CD8-positive, alpha-beta memory T cell (primary cell): ENCODE measurements around the gene FADS1. TPM values are rescaled to one million over a fixed set of nuclear protein-coding genes. Genes with fewer than 3 reads are reported as not detected.

Source experiments
- CTCF ChIA-PET: fragments of 350-600 bp; sonication (Branson Sonifier 250); formaldehyde crosslinking; loops from one replicate; lab custom pipeline; 2021; ENCODE audit warnings: antibody characterized with exemption; lab: Charles Lee
- POLR2A ChIA-PET: fragments of 350-600 bp; sonication (Branson Sonifier 250); formaldehyde crosslinking; loops from one replicate; lab custom pipeline; 2021; ENCODE audit warnings: antibody characterized with exemption; lab: Charles Lee
- DNase-seq, 5 donors: peaks; one replicate each; pipeline versions ENCODE4 v3.0.0 to v3.0.0-alpha.2; 2020 to 2022; ENCODE audit warnings: mixed read lengths in 1 of 5
- H3K27ac ChIP-seq: one replicate; pipeline ENCODE4 v1.7.0; 2013; ENCODE audit warnings: low read depth, mild to moderate bottlenecking, low read length, moderate library complexity
- H3K27me3 ChIP-seq: 2 replicates; pipeline ENCODE4 v1.7.0; 2013; ENCODE audit warnings: low read length, mild to moderate bottlenecking; ENCODE audit not compliant: insufficient read depth, poor library complexity, severe bottlenecking
- H3K36me3 ChIP-seq: 2 replicates; pipeline ENCODE4 v1.7.0; 2013; ENCODE audit warnings: mild to moderate bottlenecking, low read length, moderate library complexity; ENCODE audit not compliant: insufficient read depth
- H3K4me1 ChIP-seq: 2 replicates; pipeline ENCODE4 v1.7.0; 2013; ENCODE audit warnings: mild to moderate bottlenecking, low read length, moderate library complexity; ENCODE audit not compliant: insufficient read depth
- H3K4me3 ChIP-seq: 2 replicates; pipeline ENCODE4 v1.7.0; 2013; ENCODE audit warnings: mild to moderate bottlenecking, low read length
- H3K9me3 ChIP-seq: 2 replicates; pipeline ENCODE4 v1.7.0; 2013; ENCODE audit warnings: mild to moderate bottlenecking, low read length
- H3K27ac Mint-ChIP-seq, 8 donors: one replicate each; pipeline ENCODE4 v1.8.0; 2020 to 2021; ENCODE audit warnings: mixed read lengths in 8 of 8, mild to moderate bottlenecking in 6 of 8, inconsistent platforms in 3 of 8, moderate library complexity in 3 of 8
- H3K27me3 Mint-ChIP-seq, 2 donors: one replicate each; pipeline ENCODE4 v1.8.0; 2020 to 2021; ENCODE audit warnings: mixed read lengths in 2 of 2, mild to moderate bottlenecking in 1 of 2, moderate library complexity in 1 of 2
- H3K36me3 Mint-ChIP-seq, 3 donors: one replicate each; pipeline ENCODE4 v1.8.0; 2020 to 2021; ENCODE audit warnings: mixed read lengths in 3 of 3, inconsistent platforms in 1 of 3, mild to moderate bottlenecking in 1 of 3
- H3K4me1 Mint-ChIP-seq, 3 donors: one replicate each; pipeline ENCODE4 v1.8.0; 2020 to 2021; ENCODE audit warnings: mixed read lengths in 3 of 3, inconsistent platforms in 1 of 3, mild to moderate bottlenecking in 1 of 3
- H3K4me3 Mint-ChIP-seq, 7 donors: one replicate each; pipeline ENCODE4 v1.8.0; 2020 to 2021; ENCODE audit warnings: mixed read lengths in 7 of 7, mild to moderate bottlenecking in 6 of 7, moderate library complexity in 4 of 7, inconsistent platforms in 2 of 7
- H3K9me3 Mint-ChIP-seq, 5 donors: one replicate each; pipeline ENCODE4 v1.8.0; 2020 to 2022; ENCODE audit warnings: mixed read lengths in 5 of 5, mild to moderate bottlenecking in 3 of 5, moderate library complexity in 2 of 5, inconsistent platforms in 1 of 5
- polyA plus RNA-seq: library from polyadenylated mRNA; unstranded; fragments of 300-500 nt; fragmentation: Illumina TruSeq; gene quantifications from one replicate; pipeline ENCODE4 v1.2.3, GENCODE V29; 2021
- total RNA-seq, 2 experiments: library from RNA; stranded (reverse); gene quantifications; one replicate each; pipeline ENCODE4 v1.2.3, GENCODE V29; 2021

FADS1 gene
- total and polyA plus RNA-seq, 3 experiments from 2014 or later = 1.4 to 6.3 (median 6.3) TPM

GRCh38 chr11:61833926-61834277 is 17.1 kb upstream of the FADS1 start:
- H3K27ac ChIP-seq = peak overlapping the region; percentile 71
- Mint-ChIP-seq H3K4me1 (peaks cover 23 to 63% (median 34%) of the 10 kb centered on the region in 3 donors), H3K36me3 (no peaks in the 10 kb centered on the region), H3K9me3 (no peaks in the 10 kb centered on the region), H3K4me3 (peak overlapping the region in 4 of 7 donors; percentile 9 to 69 (median 56)), H3K27me3 (peaks cover 16 to 28% of the 10 kb centered on the region in 2 donors), H3K27ac (peak overlapping the region in 5 of 8 donors; percentile 18 to 98 (median 85))
- CTCF ChIA-PET = interaction anchor here (1.0 kb wide), 1 partner anchor 37 kb away, joined by 3 read pairs; no protein-coding TSS in a partner anchor
- no peaks in the 10 kb centered on the region for H3K36me3 ChIP-seq
- POLR2A ChIA-PET = interaction anchor here (1.4 kb wide), 1 partner anchor 18 kb away, joined by 3 read pairs; no protein-coding TSS in a partner anchor
- H3K9me3 ChIP-seq = no peaks in the 10 kb centered on the region
- H3K4me3 ChIP-seq = no peak overlapping the region
- peaks cover 32% of the 10 kb centered on the region for H3K4me1 ChIP-seq
- no peak for DNase-seq
- no peaks in the 10 kb centered on the region for H3K27me3 ChIP-seq

GRCh38 chr11:61833471-61833870 is 16.7 kb upstream of the FADS1 start:
- Mint-ChIP-seq H3K4me1 (peaks cover 25 to 63% (median 38%) of the 10 kb centered on the region in 3 donors), H3K4me3 (peak overlapping the region in 3 of 7 donors; percentile 9 to 69 (median 61)), H3K9me3 (no peaks in the 10 kb centered on the region), H3K36me3 (no peaks in the 10 kb centered on the region), H3K27ac (peak overlapping the region in 3 of 8 donors; percentile 73 to 98 (median 73)), H3K27me3 (peaks cover 18 to 30% of the 10 kb centered on the region in 2 donors)
- Histone ChIP-seq H3K4me1 (peaks cover 34% of the 10 kb centered on the region), H3K9me3 (no peaks in the 10 kb centered on the region), H3K27me3 (no peaks in the 10 kb centered on the region), H3K27ac (peak overlapping the region; percentile 71), H3K36me3 (no peaks in the 10 kb centered on the region), H3K4me3 (no peak overlapping the region)
- DNase-seq = no peak
- POLR2A ChIA-PET = no interaction called here
- CTCF ChIA-PET = no interaction called here

GRCh38 chr11:61832754-61833153 is 16.0 kb upstream of the FADS1 start:
- Histone ChIP-seq H3K36me3 (no peaks in the 10 kb centered on the region), H3K4me3 (no peak overlapping the region), H3K9me3 (no peaks in the 10 kb centered on the region), H3K27ac (no peak overlapping the region), H3K4me1 (peaks cover 34% of the 10 kb centered on the region), H3K27me3 (no peaks in the 10 kb centered on the region)
- no peaks in the 10 kb centered on the region for H3K36me3 Mint-ChIP-seq
- H3K27ac Mint-ChIP-seq = peak overlapping the region in 1 of 8 donors; percentile 74
- DNase-seq = no peak
- peaks cover 24 to 35% of the 10 kb centered on the region in 2 donors for H3K27me3 Mint-ChIP-seq
- peaks cover 26 to 63% (median 46%) of the 10 kb centered on the region in 3 donors for H3K4me1 Mint-ChIP-seq
- ChIA-PET POLR2A (no interaction called here), CTCF (no interaction called here)
- H3K9me3 Mint-ChIP-seq = no peaks in the 10 kb centered on the region
- no peak overlapping the region for H3K4me3 Mint-ChIP-seq

GRCh38 chr11:61832207-61832606 is 15.4 kb upstream of the FADS1 start:
- Histone ChIP-seq H3K9me3 (no peaks in the 10 kb centered on the region), H3K27ac (no peak overlapping the region), H3K4me3 (no peak overlapping the region), H3K36me3 (no peaks in the 10 kb centered on the region), H3K4me1 (peaks cover 34% of the 10 kb centered on the region), H3K27me3 (no peaks in the 10 kb centered on the region)
- Mint-ChIP-seq H3K27me3 (peaks cover 24 to 36% of the 10 kb centered on the region in 2 donors), H3K9me3 (no peaks in the 10 kb centered on the region), H3K4me1 (peaks cover 26 to 64% (median 48%) of the 10 kb centered on the region in 3 donors), H3K27ac (peak overlapping the region in 1 of 8 donors; percentile 31), H3K36me3 (no peaks in the 10 kb centered on the region), H3K4me3 (no peak overlapping the region)
- ChIA-PET POLR2A (no interaction called here), CTCF (no interaction called here)
- no peak for DNase-seq

GRCh38 chr11:61830237-61831105 is 13.7 kb upstream of the FADS1 start:
- no peaks in the 10 kb centered on the region for H3K27me3 ChIP-seq
- no peak overlapping the region for H3K4me3 ChIP-seq
- Mint-ChIP-seq H3K27ac (peak overlapping the region in 1 of 8 donors; percentile 41), H3K9me3 (no peaks in the 10 kb centered on the region), H3K36me3 (no peaks in the 10 kb centered on the region), H3K4me1 (peaks cover 22 to 71% (median 46%) of the 10 kb centered on the region in 3 donors), H3K4me3 (peak overlapping the region in 3 of 7 donors; percentile 13 to 54 (median 37)), H3K27me3 (peaks cover 31 to 51% of the 10 kb centered on the region in 2 donors)
- CTCF ChIA-PET = interaction anchor here (0.8 to 1.6 kb wide), 2 partner anchors 14 to 15 kb away, joined by 3 to 8 read pairs; partner anchors contain the start of gene FADS1
- H3K27ac ChIP-seq = no peak overlapping the region
- peaks cover 34% of the 10 kb centered on the region for H3K4me1 ChIP-seq
- DNase-seq = no peak
- H3K9me3 ChIP-seq = no peaks in the 10 kb centered on the region
- no peaks in the 10 kb centered on the region for H3K36me3 ChIP-seq
- POLR2A ChIA-PET = no interaction called here

- no peak overlapping the region for H3K4me3 ChIP-seq
- Mint-ChIP-seq H3K4me3 (peak overlapping the region in 6 of 7 donors; percentile 38 to 92 (median 80)), H3K36me3 (no peaks in the 10 kb centered on the region), H3K9me3 (no peaks in the 10 kb centered on the region), H3K27me3 (peaks cover 33 to 54% of the 10 kb centered on the region in 2 donors), H3K4me1 (peaks cover 19 to 66% (median 42%) of the 10 kb centered on the region in 3 donors), H3K27ac (peak overlapping the region in 2 of 8 donors; percentile 80 to 88)
- POLR2A ChIA-PET = no interaction called here
- H3K27ac ChIP-seq = no peak overlapping the region
- DNase-seq = no peak
- H3K27me3 ChIP-seq = no peaks in the 10 kb centered on the region
- H3K36me3 ChIP-seq = no peaks in the 10 kb centered on the region
- CTCF ChIA-PET = interaction anchor here (1.6 kb wide), 1 partner anchor 14 kb away, joined by 8 read pairs; the partner anchor contains the start of gene FADS1
- peaks cover 27% of the 10 kb centered on the region for H3K4me1 ChIP-seq
- no peaks in the 10 kb centered on the region for H3K9me3 ChIP-seq
Measured at GRCh38 chr11:61829806-61830205, 13.0 kb upstream of the FADS1 start.

- no peaks in the 10 kb centered on the region for H3K9me3 Mint-ChIP-seq
- H3K4me3 Mint-ChIP-seq = peak overlapping the region; percentile 70 to 92 (median 85)
Measured at GRCh38 chr11:61828629-61829407, 12.0 kb upstream of the FADS1 start.

More at GRCh38 chr11:61828629-61829407, 12.0 kb upstream of the FADS1 start:
- CTCF ChIA-PET = interaction anchor here (0.9 to 1.6 kb wide), 4 partner anchors 13 to 32 kb away, joined by 3 to 8 read pairs (median 4); partner anchors contain the start of gene FADS1
- Histone ChIP-seq H3K4me1 (peaks cover 17% of the 10 kb centered on the region), H3K27me3 (no peaks in the 10 kb centered on the region), H3K4me3 (peak overlapping the region; percentile 64), H3K36me3 (no peaks in the 10 kb centered on the region), H3K27ac (no peak overlapping the region), H3K9me3 (no peaks in the 10 kb centered on the region)
- Mint-ChIP-seq H3K36me3 (no peaks in the 10 kb centered on the region), H3K27ac (peak overlapping the region in 2 of 8 donors; percentile 58 to 90), H3K27me3 (peaks cover 33 to 58% of the 10 kb centered on the region in 2 donors), H3K4me1 (peaks cover 10 to 57% (median 32%) of the 10 kb centered on the region in 3 donors)
- POLR2A ChIA-PET = no interaction called here
- peak in 1 of 5 donors; percentile 30 for DNase-seq
